Measurements from ENCODE around the gene EVA1C.
"Not testable (repeated sequence)": the region's sequence is repeated elsewhere in the genome, so short reads cannot be mapped to it uniquely, and the experiment has no call there.

EVA1C gene

DNA sequence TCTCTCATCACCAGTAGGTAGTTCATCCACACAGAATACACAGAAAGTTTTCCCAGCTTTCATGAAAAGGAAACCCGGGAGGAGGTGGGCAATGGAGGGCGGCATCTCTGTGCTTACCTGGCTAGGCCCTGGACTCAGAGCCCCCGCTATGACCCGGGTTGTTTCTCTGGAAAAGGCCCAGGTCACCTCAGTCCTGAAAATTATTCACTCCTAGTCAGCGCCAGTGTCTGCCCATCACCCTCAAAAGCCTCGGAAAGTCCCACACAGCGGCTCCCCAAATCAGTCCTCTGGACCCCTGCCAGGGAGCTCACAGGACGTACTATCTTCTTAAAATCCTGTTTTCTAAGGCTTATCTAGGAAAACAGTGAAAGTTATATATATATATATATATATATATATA lies 121.6 kb downstream of the EVA1C start:
- DNase-seq, result no peak

- DNase-seq, result no peak
Measured at GRCh38 chr21:32535612-32536011, 123.1 kb downstream of the EVA1C start.

GRCh38 chr21:32537569-32537881 lies 125.0 kb downstream of the EVA1C start:
- DNase-seq, result no peak

DNA sequence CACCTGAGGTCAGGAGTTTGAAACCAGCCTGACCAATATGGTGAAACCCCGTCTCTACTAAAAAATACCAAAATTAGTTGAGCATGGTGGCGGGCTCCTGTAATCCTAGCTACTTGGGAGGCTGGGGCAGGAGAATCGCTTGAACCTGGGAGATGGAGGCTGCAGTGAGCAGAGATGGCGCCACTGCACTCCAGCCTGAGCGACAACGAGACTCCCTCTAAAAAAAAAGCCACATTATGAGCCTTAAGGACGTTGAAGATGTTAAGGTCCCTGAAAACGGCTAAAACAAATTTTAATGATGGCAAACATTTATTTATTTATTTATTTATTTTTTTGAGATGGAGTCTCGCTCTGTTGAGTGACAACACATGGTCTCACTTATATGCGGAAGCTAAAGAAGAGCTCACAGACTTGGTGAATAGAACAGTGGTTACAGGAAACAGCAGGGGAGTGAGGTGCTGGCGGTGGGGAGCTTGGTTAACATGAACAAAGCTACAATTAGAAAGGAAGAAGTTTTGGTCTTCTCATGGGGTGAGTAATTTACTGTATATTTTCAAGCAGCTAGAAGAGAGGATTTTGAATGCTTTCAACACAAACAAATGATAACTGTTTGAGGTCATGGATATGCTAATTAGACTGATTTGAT lies 125.8 kb downstream of the EVA1C start:
- peak; percentile 50 for DNase-seq

- DNase-seq, result no peak
Measured at GRCh38 chr21:32539378-32539777, 126.9 kb downstream of the EVA1C start.

- not testable (repeated sequence) for DNase-seq
Measured at GRCh38 chr21:32543056-32543455, 130.6 kb downstream of the EVA1C start.

- no peak for DNase-seq
Measured at GRCh38 chr21:32543975-32544374, 131.5 kb downstream of the EVA1C start.

- DNase-seq, result no peak
Measured at GRCh38 chr21:32544697-32545096, 132.2 kb downstream of the EVA1C start.

DNA sequence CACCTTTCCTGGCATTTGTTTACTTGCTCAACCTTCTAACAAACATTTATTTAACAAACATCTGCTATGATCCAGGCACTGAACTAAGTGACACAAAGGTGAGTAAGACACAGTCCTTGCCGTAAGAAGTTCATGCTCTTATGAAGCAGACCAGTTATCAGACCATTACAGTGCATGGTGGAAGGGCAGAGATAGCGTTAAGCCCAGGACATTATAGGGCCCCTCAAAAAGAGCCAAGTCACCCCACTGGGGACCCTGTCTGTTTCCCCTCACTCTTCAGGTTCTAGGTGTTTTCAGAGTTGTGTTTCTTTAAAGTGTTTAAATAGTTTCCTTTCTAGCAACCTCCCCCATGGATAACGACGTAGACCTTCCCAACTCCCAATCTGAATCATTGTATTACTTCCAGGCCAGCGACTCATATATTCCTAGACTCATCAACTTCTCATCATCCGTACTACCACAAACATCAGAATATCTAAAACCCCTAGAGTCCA lies 133.5 kb downstream of the EVA1C start:
- no peak for DNase-seq

GRCh38 chr21:32547018-32547417 lies 134.5 kb downstream of the EVA1C start:
- no peak for DNase-seq

DNA sequence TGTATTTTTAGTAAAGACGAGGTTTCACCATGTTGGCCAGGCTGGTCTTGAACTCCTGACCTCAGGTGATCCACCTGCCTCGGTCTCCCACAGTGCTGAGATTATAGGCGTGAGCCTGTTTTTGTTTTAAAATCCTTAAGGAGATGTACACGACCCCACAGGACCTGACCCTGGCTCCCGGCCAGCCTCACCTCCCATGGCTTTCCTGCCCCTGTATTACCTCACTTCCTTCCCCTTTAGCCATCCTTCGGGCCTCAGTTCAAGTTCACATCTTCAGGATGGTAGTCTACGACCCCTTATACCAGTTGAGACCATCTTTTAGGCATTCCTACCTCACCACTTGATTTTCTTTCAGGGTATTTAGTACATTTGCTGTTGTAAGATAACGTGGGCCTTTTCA lies 136.5 kb downstream of the EVA1C start:
- DNase-seq, result no peak

DNA sequence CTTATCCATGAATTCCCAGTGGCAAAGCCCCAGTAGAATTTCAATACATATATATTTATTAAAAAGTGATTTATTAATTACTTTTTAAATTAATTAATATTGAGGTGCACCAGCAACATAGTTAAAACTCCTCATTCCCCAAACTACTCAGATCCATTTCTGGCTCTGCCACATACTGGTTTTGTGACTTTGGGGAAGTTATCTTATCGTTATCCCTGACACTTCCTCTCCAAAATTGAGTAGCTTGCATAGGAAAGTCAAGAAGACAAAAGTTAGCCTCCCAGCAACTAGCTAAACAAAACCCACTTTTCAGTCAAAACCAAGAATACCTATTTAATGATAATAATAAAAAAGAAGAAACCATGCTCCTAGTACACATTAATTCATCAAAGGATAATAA lies 136.9 kb downstream of the EVA1C start:
- DNase-seq, result no peak

DNA sequence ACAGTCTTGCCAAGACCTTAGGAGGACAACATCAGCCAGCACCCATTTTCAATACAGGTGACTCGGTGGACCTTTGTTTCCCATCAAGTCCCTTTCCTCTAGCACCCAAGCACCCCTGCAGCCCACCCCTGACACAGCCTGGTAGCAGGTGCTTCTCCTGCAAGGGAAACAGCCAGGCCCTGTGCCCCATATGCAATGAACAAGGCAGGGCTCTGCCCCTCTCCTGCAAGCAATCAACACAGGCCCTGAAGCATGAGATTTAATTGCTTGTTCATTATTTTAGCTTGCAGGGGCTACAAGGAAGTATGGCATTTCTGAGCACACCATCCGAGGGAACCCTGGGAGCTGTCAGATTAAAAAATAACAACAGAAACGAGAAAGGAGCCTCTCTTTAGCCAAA lies 137.4 kb downstream of the EVA1C start:
- no peak for DNase-seq

GRCh38 chr21:32554832-32555638 lies 142.5 kb downstream of the EVA1C start:
- DNase-seq, result no peak

- DNase-seq, result no peak
Measured at GRCh38 chr21:32558106-32558505, 145.6 kb downstream of the EVA1C start.

DNA sequence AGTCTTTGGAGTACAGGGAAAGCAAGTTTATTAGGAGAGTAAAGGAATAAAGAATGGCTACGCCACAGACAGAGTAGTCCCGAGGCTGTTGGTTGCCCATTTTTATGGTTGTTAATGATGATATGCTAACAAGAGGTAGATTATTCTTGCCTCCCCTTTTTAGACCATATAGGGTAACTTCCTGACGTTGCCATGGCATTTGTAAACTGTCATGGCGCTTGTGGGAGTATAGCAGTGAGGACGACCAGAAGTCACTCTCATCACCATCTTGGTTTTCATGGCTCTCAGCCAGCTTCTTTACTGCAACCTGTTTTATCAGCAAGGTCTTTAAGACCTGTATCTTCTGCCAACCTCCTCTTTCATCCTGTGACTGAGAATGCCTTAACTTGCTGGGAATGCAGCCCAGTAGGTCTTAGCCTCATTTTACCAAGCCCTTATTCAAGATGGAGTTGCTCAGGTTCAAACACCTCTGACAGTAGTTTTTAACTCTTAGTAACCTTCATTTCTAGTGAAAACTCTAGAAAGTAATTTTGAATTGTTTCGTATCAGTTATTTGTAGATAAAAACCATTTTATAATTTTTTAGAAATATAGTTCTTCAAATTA lies 146.6 kb downstream of the EVA1C start:
- no peak for DNase-seq

- DNase-seq, result no peak
Measured at GRCh38 chr21:32560896-32561295, 148.4 kb downstream of the EVA1C start.

DNA sequence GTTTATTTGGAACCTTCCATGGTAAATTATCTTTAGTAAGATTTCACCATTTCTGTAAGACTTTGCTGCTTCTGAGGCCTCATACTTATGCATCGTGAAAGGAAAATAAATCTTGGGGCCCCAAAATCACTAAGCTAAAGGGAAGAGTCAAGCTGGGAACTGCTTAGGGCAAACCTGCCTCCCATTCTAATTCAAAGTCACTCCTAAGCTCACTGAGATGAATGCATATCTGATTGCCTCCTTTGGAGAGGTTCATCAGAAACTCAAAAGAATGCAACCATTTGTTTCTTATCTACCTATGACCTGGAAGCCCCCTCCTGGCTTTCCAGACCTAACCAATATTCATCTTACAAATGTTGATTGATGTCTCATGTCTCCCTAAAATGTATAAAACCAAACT lies 149.0 kb downstream of the EVA1C start:
- not testable (repeated sequence) for DNase-seq

GRCh38 chr21:32562426-32562825 lies 149.9 kb downstream of the EVA1C start:
- DNase-seq, result no peak

DNA sequence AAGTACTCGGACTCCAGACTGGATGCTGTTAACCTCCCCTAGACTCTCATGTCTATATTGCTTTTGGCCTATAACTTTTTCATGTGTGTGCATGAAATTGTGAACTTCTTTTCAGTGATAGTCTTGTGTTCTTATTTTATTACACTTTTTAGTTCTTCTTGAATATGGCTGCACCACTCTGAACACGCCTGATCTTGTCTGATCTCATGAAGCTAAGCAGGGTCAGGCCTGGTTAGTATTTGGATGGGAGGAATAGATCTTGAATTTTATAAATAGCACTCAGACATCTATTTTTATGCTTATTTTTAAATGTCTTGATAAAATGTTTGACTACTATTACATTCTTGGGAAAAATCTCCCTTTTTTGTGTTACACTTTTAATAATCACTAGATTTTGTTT lies 150.4 kb downstream of the EVA1C start:
- DNase-seq, result no peak
